ENCODE data around the gene PHLDB3.

- TF ChIP-seq HDAC2 (CRISPR knock-in tag; IDR thresholded peaks at IDR 0.05) (no peak), BORCS8-MEF2B (CRISPR knock-in tag; IDR thresholded peaks at IDR 0.05) (no peak), ZKSCAN1 (IDR thresholded peaks at IDR 0.05; ENCODE audit: low read length) (no peak), SUZ12 (IDR thresholded peaks at IDR 0.05; ENCODE audit: low read depth, low read length) (no peak), EZH2 (conservative IDR thresholded peaks at IDR 0.05; ENCODE audit: low read depth, low read length) (no peak), ZNF609 (CRISPR knock-in tag; IDR thresholded peaks at IDR 0.05; ENCODE audit: borderline replicate concordance) (no peak), RBFOX2 (IDR thresholded peaks at IDR 0.05; ENCODE audit: low read depth, low read length) (no peak), NKX3-1 (CRISPR knock-in tag; IDR thresholded peaks at IDR 0.05) (no peak), RAD51 (IDR thresholded peaks at IDR 0.05; ENCODE audit: borderline replicate concordance) (no peak), POLR2AphosphoS5 (IDR thresholded peaks at IDR 0.05; ENCODE audit: low read depth, low read length) (no peak)
These were observed 70.9 kb downstream of the PHLDB3 start for GRCh38 chr19:43433689-43434088.
